Tibial nerve (tissue), 4 donors: ENCODE results near the gene ATXN10.

Source experiments
- EP300 ChIP-seq, 2 donors: sonication (generic); formaldehyde crosslinking; IDR thresholded peaks; one replicate each; pipeline ENCODE4 v1.6.1; 2017; ENCODE audit warnings: antibody characterized with exemption in 2 of 2, mild to moderate bottlenecking in 1 of 2
- TF ChIP-seq, protein P1 (sequence below), 5 experiments: fragments of 200-600 bp in 3 of 5; fragments of 450-650 bp in 2 of 5; sonication (generic) in 3 of 5; IDR thresholded peaks; one replicate each; pipeline ENCODE4 v1.5.1; 2016 to 2019; ENCODE audit warnings: antibody characterized with exemption in 5 of 5, mild to moderate bottlenecking in 3 of 5, moderate library complexity in 2 of 5

DNA sequence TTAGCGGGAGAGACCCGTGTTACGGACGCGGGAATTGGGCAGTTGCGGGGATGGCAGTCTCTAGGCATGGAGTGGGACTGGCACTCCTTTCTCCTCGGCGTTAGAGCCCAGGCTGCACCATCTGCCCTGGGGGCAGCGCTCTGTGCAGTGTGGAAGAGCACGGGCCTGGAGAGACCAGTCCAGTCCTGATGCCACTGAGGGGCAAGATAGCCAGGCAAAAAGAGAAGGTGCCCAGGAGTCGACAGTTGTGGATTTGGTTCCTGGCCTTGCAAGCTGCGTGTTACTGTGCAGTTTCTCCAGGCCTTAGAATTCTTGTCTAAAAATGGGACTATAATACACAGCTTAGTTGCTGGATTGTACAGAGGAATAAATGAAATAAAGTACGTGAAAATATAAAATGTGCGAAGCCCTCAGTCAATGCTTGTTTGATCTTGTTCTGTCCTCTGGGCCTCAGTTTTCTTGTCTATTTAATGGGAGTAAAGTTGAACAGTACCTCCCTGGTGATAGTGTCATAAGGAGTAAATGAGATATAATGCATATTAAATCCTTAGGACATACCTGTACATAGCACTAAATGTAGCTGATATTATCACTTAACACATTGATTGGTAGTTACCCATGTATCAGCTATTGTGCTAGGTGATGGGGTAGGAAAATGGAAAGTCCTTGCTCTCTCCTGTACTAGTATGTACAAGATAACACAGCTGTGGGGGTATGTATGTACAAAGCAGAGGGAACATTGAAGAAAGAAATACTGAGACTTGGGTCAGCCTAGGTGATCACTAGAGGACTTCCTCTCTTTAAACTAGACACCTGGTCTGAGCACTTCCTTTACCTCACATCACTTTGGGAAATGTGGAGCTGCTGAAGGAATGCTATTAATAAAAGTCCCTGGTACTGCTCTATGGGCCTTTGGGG is 1.2 kb downstream of the ATXN10 start:
- TF ChIP-seq, protein P1, sequence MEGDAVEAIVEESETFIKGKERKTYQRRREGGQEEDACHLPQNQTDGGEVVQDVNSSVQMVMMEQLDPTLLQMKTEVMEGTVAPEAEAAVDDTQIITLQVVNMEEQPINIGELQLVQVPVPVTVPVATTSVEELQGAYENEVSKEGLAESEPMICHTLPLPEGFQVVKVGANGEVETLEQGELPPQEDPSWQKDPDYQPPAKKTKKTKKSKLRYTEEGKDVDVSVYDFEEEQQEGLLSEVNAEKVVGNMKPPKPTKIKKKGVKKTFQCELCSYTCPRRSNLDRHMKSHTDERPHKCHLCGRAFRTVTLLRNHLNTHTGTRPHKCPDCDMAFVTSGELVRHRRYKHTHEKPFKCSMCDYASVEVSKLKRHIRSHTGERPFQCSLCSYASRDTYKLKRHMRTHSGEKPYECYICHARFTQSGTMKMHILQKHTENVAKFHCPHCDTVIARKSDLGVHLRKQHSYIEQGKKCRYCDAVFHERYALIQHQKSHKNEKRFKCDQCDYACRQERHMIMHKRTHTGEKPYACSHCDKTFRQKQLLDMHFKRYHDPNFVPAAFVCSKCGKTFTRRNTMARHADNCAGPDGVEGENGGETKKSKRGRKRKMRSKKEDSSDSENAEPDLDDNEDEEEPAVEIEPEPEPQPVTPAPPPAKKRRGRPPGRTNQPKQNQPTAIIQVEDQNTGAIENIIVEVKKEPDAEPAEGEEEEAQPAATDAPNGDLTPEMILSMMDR (IDR thresholded peaks at IDR 0.05) = no peak
- TF ChIP-seq EP300 (IDR thresholded peaks at IDR 0.05) = no peak
